NCI-H345 treated with DMSO at 0.1 percent for 48 hours (cell line): Measurements from ENCODE around the gene TMPRSS5.

Experiments
- DNase-seq: peaks from one replicate; lab custom pipeline; 2025; ENCODE audit not compliant: unreplicated experiment; lab: John Stamatoyannopoulos, UW

TMPRSS5 gene

GRCh38 chr11:113670149-113670830, 35.8 kb downstream of the TMPRSS5 start:
- no peak for DNase-seq

- no peak for DNase-seq
These were observed 37.9 kb downstream of the TMPRSS5 start for GRCh38 chr11:113668255-113668654.

GRCh38 chr11:113667801-113668200, 38.3 kb downstream of the TMPRSS5 start:
- no peak for DNase-seq

DNA sequence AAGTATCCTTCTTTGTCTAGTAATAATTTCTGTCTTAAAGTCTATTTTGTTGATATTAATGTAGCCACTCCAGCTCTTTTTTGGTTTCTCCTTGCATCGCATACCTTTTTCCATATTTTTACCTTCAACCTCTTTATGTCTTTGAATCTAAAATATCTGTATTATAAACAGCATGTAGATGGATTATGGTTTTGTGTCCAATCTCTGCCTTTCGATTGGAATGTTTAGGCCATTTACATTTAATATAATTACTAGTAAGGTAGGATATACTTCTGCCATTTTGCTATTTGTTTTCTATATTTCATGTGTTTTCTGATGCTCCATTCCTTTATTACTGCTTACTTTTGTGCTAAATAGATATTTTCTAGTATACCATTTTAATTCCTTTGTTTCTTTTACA, 39.5 kb downstream of the TMPRSS5 start:
- no peak for DNase-seq

DNA sequence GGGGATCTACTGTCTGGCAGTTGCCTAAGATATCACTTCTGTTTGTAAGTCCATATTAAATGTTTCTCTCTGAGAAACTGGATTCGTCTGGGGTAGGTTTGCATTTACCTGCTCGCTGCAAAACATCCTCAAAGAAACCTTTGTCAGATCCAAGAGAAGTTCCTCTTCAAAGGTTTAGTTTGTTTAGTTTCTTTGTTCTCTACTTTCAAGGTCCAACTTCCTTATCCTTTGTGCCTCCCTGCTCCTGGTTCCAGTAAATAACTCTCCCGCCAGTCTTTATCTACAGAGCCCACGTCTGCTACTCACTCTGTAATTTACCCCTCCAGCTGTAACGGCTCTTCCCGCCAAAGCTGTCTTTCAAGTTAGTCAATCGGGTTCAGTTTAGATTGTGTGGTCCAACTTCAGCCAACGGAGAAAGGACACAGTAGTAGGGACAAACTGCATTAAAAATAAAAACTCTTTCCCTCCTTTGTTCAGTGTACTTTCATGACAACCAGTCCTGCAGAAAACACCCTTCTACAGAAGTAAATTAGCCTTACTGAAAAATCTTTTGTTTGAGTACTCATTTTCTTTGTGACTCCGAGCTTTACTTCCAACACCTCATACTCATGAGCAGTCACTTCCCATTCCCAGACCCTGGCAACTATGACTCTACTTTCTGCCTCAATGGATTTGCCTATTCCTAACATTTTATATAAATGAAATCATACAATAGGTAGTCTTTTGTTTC, 41.0 kb downstream of the TMPRSS5 start:
- DNase-seq = no peak

DNA sequence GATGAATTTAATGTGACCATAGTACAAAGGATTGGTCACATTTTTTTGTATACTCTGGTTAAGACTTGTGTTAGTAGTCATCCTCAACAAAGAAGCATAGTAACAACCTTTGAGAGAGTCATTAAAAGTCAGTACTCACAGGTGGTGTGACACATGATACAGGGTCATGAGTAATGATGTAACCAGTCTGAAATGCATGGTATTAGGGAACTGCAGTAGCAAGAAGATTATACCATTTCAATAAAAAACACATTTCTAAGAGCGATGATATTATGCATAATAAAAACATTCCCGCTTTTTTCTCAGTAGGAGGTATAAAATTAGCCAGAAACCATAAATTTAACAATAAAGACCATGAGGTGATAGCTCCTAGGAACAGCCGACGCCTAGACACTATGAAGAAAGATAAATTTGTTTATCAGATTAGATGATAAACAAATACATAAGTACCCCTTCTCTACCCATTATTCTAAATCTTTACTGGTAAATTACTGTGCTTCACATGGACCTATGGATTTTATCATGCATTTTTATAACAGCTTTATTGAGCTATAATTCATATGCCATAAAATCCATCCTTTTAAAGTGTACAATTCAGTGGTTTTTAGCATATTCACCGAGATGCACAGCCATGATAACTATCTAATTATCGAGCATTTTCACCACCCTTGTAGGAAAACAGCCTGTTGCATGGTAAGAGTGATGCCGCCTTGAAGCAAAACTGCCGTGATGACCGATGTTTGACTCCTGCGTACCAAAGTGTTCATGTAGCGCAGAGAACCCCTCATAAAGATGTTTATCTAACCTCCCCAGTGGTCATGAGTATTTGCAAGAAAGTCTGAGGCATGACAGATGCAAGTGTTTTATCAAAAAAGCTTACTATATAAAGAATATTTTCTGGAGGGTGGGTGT, 41.8 kb downstream of the TMPRSS5 start:
- DNase-seq = no peak

GRCh38 chr11:113663567-113663966, 42.5 kb downstream of the TMPRSS5 start:
- DNase-seq = no peak

DNA sequence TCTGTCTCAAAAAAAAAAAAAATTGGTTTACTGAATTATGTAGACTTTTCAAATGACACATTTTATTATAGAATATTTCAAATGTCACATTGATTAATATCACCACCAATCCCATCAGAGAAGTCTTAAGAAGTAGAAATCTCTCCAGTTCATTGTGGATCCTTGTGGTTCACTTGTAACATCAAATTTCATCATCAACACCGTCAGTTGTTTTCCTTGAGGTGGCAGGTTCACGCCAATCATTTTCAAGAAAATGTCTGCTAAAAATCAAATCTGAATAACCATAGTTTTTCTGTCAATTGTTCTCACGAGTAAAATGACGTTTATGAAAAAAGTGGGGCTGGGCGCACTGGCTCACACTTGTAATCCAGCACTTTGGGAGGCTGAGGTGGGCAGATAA, 50.3 kb downstream of the TMPRSS5 start:
- no peak for DNase-seq

DNA sequence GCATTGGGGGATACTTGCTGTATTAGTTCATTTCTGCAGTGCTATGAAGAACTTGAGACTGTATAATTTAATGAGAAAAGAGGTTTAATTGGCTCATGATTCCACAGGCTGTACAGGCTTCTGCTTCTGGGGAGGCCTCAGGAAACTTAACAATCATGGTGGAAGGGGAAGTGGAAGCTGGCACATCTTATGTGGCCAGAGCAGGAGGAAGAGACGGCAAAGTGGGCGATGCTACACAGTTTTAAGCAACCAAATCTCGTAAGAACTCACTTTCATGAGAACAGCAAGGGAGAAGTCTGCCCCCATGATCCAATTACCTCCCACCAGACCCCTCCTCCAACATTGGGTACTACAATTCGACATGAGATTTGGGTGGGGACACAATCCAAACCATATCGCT, 55.1 kb downstream of the TMPRSS5 start:
- DNase-seq = no peak

GRCh38 chr11:113649311-113649710, 56.8 kb downstream of the TMPRSS5 start:
- no peak for DNase-seq

GRCh38 chr11:113647856-113648255, 58.3 kb downstream of the TMPRSS5 start:
- DNase-seq = no peak

- no peak for DNase-seq
These were observed 59.0 kb downstream of the TMPRSS5 start for GRCh38 chr11:113647108-113647507.

DNA sequence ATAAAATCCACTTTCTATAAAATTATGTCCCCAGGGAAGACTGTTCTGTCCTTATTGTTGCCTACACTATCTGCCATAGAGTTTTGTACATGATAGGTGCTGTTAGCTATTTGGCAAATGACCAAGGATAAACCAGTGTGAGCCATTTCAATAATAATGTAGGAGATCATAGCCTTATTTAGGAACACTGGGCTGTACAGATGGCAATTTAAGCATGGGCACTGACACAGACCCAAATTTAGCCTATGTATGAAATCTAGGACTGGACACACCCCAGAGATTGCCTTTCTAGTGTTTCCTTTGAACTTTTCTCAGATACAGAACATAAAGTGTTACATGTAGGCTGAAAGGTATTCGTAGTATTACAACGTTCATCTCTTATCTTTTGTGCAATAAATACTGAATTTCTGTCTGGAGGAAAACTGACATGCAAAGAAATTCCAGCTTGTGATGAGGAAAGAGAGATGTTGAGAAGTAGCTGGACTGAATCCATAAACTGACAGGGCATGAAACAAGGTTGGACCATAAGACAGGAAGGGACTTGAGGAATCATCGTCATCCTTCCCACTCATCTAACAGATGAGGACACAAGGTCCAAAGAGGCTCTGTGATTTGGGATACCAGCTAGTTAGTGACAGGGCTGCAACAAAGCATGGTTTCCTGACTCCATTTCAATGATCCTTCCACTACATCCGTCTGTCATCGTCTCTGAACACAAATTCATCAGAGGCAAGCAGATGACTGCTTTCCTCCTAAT, 60.3 kb downstream of the TMPRSS5 start:
- DNase-seq = no peak

DNA sequence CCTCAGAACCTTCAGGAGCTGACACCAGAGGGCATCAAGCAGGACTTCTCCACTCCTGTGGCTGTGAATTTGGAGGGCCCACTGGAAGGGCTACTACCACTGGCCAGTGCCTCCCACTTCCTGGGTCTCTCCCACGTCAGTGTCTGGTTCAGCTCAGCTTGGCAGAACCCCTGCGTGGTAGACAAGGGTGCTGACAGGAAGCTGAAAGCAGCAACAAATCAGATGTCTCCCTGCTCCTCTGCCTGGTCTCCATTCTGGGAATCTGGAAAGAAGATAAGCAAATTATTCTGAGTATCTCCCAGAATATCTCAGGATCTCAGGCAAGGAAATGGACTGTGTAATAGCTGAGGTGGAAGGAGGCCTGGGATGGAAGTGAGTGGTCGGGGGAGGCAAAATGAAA, 61.5 kb downstream of the TMPRSS5 start:
- DNase-seq = no peak

DNA sequence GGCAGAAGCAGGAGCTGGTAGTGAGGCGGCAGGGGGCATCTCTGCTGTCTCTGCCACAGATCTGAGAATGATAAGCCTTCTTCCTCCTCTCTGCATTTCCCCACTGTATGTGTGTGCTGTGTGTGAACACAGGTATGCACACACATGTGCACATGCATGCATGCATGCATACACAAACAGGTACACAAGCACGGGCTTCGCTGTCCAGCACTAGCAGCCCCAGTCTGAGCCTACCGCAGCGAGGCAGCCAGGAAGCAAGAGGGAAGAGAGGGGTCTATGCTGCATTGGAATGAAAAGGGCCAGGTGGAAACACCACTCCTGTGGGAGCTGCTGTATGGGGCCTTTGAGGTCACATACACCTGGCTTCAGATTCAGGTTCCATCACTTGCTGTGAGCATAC, 62.4 kb downstream of the TMPRSS5 start:
- DNase-seq = no peak

DNA sequence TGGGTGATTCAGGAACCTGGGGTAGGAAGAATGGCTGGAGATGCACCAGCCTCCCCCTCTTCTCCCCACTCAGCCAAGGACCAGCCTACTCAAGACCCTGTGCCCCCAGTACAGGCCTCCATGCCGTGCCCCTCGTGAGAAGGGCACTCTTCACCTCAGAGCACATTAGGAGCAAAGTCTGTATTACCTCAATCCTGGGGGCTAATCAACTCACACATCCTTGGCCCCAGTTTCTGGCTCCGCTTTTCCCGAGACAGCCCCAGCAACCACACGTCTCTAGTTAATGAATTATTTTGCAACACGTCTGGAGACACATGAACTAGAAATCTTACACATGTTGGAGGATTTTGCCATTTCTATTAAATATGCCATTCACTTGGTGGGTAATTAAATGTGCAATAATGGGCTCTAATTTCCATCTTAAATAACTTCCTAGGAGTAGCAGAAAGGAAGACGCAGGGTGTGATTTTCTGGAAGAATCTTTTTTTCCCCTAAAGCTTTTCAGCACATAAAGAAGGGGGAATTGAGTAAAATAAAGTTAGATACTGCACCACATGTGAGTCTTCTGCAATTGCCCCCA, 63.0 kb downstream of the TMPRSS5 start:
- no peak for DNase-seq

DNA sequence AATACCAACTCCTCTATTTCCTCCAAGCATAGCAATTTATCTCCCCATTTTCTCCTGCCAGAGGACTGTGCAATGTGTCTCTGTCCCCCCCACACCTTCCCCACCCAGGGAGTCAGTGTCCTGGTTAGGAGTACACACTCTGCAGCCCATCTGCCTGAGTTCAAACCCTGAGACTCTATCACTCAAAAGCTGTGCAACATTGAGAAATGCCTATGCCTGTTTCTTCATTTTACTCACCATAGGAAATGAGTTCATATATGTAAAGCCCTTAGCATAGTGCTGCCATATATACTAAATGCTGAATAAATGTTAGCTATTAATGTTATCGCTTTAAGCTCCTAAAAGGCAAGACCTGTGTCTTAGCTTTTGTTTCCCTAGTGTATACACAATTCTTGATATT, 64.0 kb downstream of the TMPRSS5 start:
- DNase-seq = no peak

GRCh38 chr11:113638376-113638775, 67.7 kb downstream of the TMPRSS5 start:
- DNase-seq = no peak

DNA sequence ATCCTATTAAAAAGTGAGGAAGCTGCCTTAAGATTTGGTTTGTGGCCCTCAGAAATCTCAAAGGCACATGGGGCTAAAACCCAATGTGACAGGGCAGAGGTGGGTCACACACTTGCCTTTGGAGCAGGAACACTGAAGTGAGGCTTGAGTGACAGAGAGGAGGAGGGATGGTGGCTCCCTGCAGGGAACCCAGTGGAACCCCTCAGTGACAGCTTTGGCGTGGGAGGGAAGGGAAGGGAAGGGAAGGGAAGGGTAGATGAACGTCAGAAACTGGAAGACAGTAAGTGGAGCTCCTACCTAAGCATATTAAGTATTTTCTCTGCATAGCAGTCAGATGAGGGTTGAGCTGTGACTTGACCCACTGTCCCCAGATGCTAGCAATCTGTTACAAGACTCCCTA, 68.5 kb downstream of the TMPRSS5 start:
- no peak for DNase-seq
